Ureter (tissue), 1 donor: ENCODE results near the gene PTAR1. TPM values are rescaled to one million over a fixed set of nuclear protein-coding genes. Genes with fewer than 3 reads are reported as not detected.

Source experiments
- DNase-seq: peaks from one replicate; pipeline ENCODE4 v3.0.0-alpha.2; 2020; ENCODE audit warnings: low spot score
- total RNA-seq: library from RNA; stranded (reverse); gene quantifications from one replicate; pipeline ENCODE4 v1.2.4, GENCODE V29; 2023
- donor health status: DM: yes; HTN: yes; CAD: no.

Gene PTAR1
- total RNA-seq, 1 donor from 2014 or later, result 66.9 TPM

DNA sequence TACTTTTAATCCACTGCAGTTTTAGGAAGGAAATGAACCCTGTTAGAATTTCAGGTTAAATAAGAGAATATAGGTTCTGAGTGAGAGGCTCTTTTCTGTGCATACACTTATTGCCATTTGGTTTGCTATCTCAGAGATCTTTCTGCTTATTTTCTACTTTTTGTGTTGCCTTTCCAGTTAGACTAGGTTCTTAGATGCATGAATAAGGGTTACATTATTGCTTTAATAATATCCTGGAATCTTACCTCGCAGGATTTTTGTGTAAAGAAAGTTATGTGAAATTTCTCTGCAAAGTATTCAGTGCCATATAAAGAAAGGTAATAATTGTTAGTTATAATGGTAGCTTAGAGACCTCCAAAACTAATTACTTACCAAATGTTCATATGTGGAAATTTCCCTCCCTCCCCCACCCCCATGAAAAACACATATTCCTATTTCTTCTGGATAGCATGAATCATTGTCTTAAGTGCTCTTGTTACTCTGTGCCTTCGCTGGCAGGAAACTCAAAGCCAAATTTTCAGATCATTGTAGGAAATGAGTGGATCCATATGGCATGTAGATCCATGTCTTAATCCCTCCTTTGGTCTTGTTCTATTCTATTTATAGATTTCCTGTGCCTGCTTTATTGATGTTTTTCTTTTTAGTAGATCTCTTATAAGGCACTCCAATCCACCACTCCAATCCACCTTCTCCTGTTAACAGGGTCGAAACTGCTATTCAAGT is 84.9 kb downstream of the PTAR1 start:
- no peak for DNase-seq

- DNase-seq, result no peak
These were observed 85.6 kb downstream of the PTAR1 start for GRCh38 chr9:69674112-69674685.

- no peak for DNase-seq
These were observed 86.5 kb downstream of the PTAR1 start for GRCh38 chr9:69673311-69673640.

DNA sequence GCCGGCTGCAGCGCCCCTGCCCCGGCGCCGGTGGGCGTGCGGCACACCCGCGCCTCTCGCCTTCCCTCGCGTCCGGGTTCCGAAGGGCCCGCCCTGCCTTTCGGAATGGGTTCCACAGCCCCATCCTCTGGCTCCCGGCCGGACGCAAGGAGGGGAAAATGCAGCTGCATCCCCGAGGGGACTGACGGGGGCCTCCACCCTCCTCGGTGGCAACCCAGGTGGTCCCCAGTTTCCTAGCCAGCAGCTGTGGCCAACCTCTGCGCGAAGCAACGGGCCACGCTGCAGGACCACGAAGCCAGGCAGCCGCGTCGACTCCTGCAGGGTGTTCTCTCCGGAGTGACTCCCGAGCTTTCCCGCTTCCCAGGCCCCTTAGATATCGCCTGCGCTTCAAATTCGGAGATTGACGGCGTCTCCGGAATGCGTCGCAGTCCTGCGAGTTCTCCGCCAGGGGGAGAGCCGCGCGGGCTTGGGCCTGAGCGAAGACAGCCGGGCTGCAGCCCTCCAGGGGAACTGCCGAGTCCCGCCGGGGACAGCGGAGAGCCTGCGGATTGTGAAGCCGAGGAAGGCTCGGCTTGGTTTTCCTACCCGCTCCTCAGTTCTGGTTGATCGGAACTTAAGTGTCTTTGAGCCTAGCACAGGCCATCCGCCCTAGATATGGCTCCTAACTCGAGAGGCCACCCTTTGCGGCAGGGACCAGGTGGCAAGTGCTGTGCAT is 87.1 kb downstream of the PTAR1 start:
- peak; percentile 87 for DNase-seq

DNA sequence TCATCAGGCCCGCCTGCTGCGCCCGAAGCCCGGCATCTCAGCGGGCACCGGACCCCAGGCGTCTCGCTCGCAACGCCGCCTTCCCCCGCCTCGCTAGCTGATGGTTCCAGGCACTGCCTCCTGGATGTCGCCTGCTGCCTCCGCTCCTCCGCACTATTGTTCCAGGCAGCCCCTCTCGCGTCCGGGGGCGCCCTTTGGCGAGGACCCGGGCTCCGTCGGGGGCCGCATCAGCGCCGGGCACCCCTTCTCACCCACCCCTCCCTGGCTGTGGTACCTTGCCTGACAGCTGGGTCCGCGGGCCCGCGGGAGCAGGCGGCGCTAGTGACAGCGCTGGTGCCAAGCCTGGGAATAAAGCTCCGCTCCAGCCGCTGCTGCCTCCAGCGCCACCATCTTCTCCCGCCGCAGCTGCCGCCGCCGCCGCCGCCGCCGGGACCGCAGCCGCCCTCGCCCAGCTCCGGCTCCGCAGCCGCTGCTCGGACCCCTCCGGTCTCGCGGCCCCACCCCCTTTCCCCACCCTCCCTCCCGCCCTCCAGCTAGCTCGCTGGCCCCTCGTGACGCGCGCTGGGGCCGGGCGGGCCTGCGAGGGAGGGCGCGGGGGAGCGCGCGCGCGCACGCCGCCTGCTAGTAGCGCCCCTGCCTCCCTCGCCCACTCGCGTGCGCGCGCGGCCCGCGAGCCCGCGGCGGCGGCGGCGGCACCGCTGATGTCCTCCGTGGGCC is 87.8 kb downstream of the PTAR1 start, which contains the start of gene APBA1:
TSS of gene APBA1 (minus strand) at position 493 of the 717 bp plus-strand sequence.
- DNase-seq, result peak; percentile 54

GRCh38 chr9:69671311-69671878 is 88.4 kb downstream of the PTAR1 start:
- DNase-seq, result peak; percentile 48

DNA sequence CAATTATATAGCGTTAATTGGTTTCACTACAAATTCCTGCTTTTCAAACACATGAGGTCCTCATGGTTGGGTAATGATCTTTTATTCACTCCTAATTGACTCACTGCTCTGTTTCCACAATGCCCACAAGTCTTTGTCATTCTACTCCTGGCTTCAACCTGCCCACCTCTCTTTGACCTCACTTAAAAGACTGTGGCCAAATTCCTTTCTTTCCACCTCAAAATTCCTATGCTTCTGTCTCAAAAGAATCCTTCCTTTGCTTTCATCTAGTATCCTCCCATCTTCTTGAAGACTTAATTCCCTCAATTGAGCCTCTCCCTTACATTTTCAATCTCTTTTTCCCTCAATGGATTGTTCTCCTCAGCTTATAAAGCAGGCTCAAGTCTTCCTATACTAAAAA is 92.5 kb downstream of the PTAR1 start:
- DNase-seq, result no peak

GRCh38 chr9:69660304-69660703 is 99.5 kb downstream of the PTAR1 start:
- no peak for DNase-seq

Other genes with a start within 250 kb of the PTAR1 start
- gene APBA1, start 87.6 kb downstream of the PTAR1 start, total RNA-seq, result 21.1 TPM
- not detected for gene CFAP95, start 60.8 kb upstream of the PTAR1 start, total RNA-seq